Type B pancreatic cell (in vitro differentiated cells): ENCODE data around the gene CNPY4. TPM values are rescaled to one million over a fixed set of nuclear protein-coding genes. Genes with fewer than 3 reads are reported as not detected.
A peak's percentile ranks its signal among the peaks of the same experiment; 100 is the strongest.

Source experiments
- DNase-seq: peaks from one replicate; pipeline ENCODE4 v3.0.0; 2021; ENCODE audit warnings: mixed read lengths; ENCODE audit not compliant: unreplicated experiment; ENCODE audit errors: extremely low spot score
- H3K27ac Mint-ChIP-seq: 2 replicates; pipeline ENCODE4 v1.8.0; 2021; ENCODE audit warnings: mild to moderate bottlenecking, mixed read lengths
- H3K27me3 Mint-ChIP-seq: 2 replicates; pipeline ENCODE4 v1.8.0; 2021; ENCODE audit warnings: mixed read lengths
- H3K36me3 Mint-ChIP-seq: 2 replicates; pipeline ENCODE4 v1.8.0; 2021; ENCODE audit warnings: mixed read lengths
- H3K4me1 Mint-ChIP-seq: one replicate; pipeline ENCODE4 v1.8.0; 2021; ENCODE audit warnings: mixed read lengths; ENCODE audit not compliant: unreplicated experiment
- H3K4me3 Mint-ChIP-seq: 2 replicates; pipeline ENCODE4 v1.8.0; 2021; ENCODE audit warnings: mild to moderate bottlenecking, mixed read lengths
- H3K9me3 Mint-ChIP-seq: 2 replicates; pipeline ENCODE4 v1.8.0; 2021; ENCODE audit warnings: mixed read lengths
- CTCF ChIP-seq: fragments of 200-600 bp; sonication (generic); conservative IDR thresholded peaks from 2 replicates; pipeline ENCODE4 v1.5.0; 2021; ENCODE audit warnings: antibody characterized with exemption, mild to moderate bottlenecking
- long read RNA-seq: library from polyadenylated mRNA; unstranded; transcript quantifications from one replicate; pipeline ENCODE4 v2.0.0, GENCODE V29; 2020
- total RNA-seq: library from RNA; stranded (reverse); gene quantifications from 2 replicates; pipeline ENCODE4 v1.2.1, GENCODE V29; 2021; ENCODE audit warnings: low replicate concordance

Gene CNPY4
- 7.2 and 36.0 TPM in 2 replicates for total RNA-seq
- long read RNA-seq, transcript CNPY4-201 (6 exons, 1,502 nt) = major isoform, 8 of 11 reads
- long read RNA-seq, partial matches to known transcripts = 0 of 11 reads
- long read RNA-seq, other reads (novel, unspliced or antisense) = 2 of 11 reads

DNA sequence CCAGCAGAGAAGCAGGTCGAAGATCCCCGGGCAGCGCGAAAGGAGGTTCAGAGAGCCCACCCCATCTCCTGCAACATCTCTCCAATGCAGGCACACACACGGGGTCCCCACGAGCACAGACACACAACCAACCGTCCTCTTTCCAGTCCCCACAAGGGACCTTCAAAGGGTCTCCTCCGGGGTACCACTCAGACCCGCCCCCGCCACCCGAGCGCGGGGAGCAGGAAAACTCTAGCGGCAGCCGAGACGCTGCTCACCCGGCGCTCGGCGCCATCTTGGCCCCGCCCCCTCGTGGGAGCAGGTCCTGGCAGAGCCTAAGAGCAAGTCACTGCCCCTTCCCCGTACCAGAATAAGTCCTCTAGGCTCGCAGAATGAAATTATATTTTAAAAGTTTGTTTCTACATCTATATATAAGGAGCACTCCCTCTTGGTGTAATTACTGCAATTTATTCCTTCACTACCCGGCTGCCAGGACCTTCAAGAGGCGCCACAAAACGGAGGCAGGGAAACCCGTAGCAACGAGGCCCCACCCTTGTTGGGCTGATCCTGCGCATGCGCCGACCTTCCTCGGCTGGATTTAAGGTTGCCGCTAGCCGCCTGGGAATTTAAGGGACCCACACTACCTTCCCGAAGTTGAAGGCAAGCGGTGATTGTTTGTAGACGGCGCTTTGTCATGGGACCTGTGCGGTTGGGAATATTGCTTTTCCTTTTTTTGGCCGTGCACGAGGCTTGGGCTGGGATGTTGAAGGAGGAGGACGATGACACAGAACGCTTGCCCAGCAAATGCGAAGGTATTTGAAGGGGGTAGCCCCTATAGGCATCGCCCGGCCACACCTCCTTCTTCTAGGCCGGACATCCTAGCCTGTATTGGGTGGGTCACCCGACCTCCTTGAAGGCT lies at the start of gene CNPY4, which contains the start of gene TAF6:
Gene CNPY4, plus strand, starts transcription at position 563 of the 898 bp plus-strand sequence. Its CDS starts 111 bp downstream, at position 674.
Gene TAF6, minus strand, starts transcription at position 287 of the 898 bp plus-strand sequence. CDS start 5,149 bp downstream, outside the sequence.
- peaks cover 12% of the 10 kb centered on the region for H3K36me3 Mint-ChIP-seq
- H3K4me3 Mint-ChIP-seq = peak within 1 kb of the TSS; percentile 95
- no peaks in the 10 kb centered on the region for H3K27me3 Mint-ChIP-seq
- peaks cover 8% of the 10 kb centered on the region for H3K4me1 Mint-ChIP-seq
- H3K9me3 Mint-ChIP-seq = no peaks in the 10 kb centered on the region
- DNase-seq = peak; percentile 92
- peak within 1 kb of the TSS; percentile 99 for H3K27ac Mint-ChIP-seq
- TF ChIP-seq CTCF = peak; percentile 43

DNA sequence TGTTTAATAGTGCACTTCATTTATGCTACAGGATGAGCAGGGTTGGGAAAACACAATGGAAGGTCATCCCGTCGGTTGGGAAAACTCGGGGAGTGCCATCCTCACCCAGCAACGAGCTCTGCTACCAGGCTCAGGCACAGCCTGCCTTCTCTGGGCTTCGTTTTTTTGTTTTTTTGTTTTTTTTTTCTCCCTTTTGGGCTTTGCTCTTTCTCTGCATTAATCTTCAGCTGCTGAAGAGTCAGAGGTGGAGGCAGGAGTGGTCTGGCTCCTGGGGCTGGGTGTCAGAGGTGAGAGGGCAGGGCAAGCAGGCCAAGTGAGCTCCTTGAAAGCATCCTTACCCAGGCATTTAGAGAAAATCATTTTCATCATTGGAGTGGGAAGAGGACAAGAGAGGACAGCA lies 49.4 kb upstream of the CNPY4 start:
- H3K4me3 Mint-ChIP-seq = no peak overlapping the region
- DNase-seq = no peak
- no peaks in the 10 kb centered on the region for H3K27me3 Mint-ChIP-seq
- H3K4me1 Mint-ChIP-seq = peaks cover 7% of the 10 kb centered on the region
- H3K36me3 Mint-ChIP-seq = peaks cover 74% of the 10 kb centered on the region
- no peak for TF ChIP-seq CTCF
- H3K9me3 Mint-ChIP-seq = peaks cover 16% of the 10 kb centered on the region
- H3K27ac Mint-ChIP-seq = no peak overlapping the region

DNA sequence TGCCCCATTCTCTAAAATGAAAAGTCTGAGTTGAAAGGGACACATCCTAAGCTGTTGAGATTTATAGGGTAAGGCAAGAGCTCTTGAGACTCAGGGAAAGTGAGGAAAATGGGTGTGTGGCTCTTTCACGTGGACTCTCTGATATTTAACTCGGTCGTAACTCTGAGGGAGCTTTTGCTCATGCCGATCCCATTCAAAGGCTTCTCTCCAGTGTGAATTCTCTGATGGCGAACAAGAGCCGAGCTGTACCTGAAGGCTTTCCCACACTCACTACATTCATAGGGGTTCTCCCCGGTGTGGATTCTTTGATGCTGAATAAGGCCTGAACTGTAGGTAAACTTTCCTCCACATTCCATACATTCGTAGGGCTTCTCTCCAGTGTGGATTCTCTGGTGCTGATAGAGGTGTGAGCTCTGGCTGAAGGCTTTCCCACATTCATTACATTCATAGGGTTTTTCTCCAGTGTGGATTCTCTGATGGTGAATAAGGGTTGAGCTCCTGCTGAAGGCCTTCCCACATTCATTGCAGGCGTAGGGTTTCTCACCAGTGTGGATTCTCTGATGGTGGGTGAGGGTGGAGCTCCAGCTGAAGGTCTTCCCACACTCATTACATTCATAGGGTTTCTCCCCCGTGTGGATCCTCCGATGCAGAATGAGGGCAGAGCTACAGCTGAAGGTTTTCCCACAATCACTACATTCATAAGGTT lies 48.3 kb upstream of the CNPY4 start:
- peaks cover 77% of the 10 kb centered on the region for H3K36me3 Mint-ChIP-seq
- peaks cover 22% of the 10 kb centered on the region for H3K9me3 Mint-ChIP-seq
- peak overlapping the region; percentile 55 for H3K27ac Mint-ChIP-seq

DNA sequence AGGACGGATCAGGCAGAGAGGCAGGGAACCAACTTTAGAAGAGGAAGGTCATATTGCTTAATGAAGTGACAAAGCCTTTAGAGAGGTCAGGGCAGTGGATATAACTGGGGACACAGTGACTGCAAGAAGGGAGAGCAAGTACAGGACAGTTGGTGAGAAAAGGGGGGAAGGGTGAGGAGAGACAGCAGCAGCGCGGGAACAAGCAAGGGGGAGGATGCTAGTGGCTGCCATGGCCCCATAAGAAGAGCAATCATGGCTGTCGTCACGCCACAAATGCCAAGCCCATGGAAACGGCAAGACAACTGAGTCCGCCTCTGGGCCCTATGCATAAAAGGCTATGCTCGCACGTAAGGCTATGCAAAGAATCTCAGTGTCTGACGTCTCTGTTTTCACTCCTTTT lies 47.0 kb upstream of the CNPY4 start:
- Mint-ChIP-seq H3K9me3 (peaks cover 26% of the 10 kb centered on the region), H3K36me3 (peaks cover 83% of the 10 kb centered on the region), H3K4me3 (no peak overlapping the region), H3K27me3 (no peaks in the 10 kb centered on the region), H3K4me1 (no peaks in the 10 kb centered on the region), H3K27ac (peak overlapping the region; percentile 44)
- DNase-seq = no peak
- TF ChIP-seq CTCF = no peak

More for the DNA sequence above, 48.3 kb upstream of the CNPY4 start:
- no peak for DNase-seq
- Mint-ChIP-seq H3K27me3 (no peaks in the 10 kb centered on the region), H3K4me1 (no peaks in the 10 kb centered on the region), H3K4me3 (peak overlapping the region; percentile 54)
- no peak for TF ChIP-seq CTCF

DNA sequence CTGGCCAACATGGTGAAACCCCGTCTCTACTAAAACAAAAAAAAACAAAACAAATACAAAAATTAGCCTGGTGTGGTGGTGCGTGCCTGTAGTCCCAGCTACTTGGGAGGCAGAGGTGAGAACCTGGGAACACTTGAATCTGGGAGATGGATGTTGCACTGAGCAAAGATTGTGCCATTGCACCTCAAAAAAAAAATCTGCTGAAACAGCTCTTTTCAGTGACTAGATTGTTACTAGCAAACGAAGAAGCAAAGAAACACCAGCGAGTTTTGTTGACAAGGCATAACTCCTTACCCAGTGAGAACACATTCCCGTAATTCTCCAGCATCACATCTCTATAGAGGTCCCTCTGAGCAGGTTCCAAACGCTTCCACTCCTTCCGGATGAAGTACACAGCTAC lies 44.6 kb upstream of the CNPY4 start:
- no peak for DNase-seq
- no peak overlapping the region for H3K27ac Mint-ChIP-seq
- H3K27me3 Mint-ChIP-seq = no peaks in the 10 kb centered on the region
- peaks cover 26% of the 10 kb centered on the region for H3K9me3 Mint-ChIP-seq
- peaks cover 9% of the 10 kb centered on the region for H3K4me1 Mint-ChIP-seq
- TF ChIP-seq CTCF = no peak
- no peak overlapping the region for H3K4me3 Mint-ChIP-seq
- H3K36me3 Mint-ChIP-seq = peaks cover 87% of the 10 kb centered on the region
